ENCODE results near the gene FMO4.

FMO4 gene

DNA sequence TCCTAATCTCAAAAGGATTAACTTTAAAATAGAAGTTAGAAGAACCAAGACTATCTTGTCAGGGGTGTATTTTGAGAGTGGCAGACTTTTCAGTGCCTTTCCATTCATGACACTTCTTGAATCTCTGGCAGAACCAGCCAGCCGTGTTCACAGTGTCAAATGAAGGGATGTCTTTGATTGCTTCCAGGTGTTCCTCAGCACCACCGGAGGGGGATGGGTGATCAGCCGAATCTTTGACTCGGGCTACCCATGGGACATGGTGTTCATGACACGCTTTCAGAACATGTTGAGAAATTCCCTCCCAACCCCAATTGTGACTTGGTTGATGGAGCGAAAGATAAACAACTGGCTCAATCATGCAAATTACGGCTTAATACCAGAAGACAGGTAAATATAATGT lies 33.4 kb upstream of the FMO4 start:
- TF ChIP-seq ZBTB7A (IDR thresholded peaks at IDR 0.05; ENCODE audit: low read depth) (no peak), RAD21 (IDR thresholded peaks at IDR 0.05; ENCODE audit: low read depth) (no peak), TEAD4 (IDR thresholded peaks at IDR 0.05) (no peak), NFIC (IDR thresholded peaks at IDR 0.05) (no peak), EP300 (IDR thresholded peaks at IDR 0.05; ENCODE audit: borderline replicate concordance) (no peak), TAF1 (IDR thresholded peaks at IDR 0.05; ENCODE audit: low read depth) (no peak)

DNA sequence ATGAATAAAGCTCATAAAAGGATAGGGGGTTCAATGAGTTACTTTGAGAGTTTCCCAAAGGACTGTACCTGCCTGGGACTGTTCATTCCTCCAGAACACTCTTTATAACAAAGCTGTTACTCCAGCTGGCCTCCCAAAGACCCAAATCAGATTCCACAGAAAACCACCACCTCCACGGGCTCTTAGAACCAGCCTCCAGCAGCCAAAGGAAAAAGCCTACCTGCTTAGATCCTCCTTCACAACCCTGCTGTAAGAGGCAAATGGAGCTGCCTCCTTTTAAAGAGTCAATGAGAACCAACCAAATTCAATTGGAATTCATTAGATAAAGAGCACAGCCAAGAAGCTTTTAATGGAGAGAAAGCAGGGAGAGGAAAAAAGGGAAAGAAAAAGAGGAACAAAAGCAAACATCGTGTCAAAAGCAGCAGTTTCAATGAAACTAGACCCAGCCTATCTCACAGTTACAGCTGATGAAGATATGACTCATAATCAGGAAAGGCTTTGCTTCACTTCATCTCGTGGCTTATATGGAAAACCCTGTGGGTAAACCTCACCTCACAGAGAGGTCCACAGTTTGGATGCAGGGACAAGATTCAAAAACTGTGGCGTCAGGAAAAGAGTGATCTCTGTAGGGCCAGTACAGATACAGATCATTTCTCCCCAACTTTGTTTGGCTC lies 27.8 kb upstream of the FMO4 start:
- TF ChIP-seq NFIC (IDR thresholded peaks at IDR 0.05) (no peak), EP300 (IDR thresholded peaks at IDR 0.05; ENCODE audit: borderline replicate concordance) (no peak)

DNA sequence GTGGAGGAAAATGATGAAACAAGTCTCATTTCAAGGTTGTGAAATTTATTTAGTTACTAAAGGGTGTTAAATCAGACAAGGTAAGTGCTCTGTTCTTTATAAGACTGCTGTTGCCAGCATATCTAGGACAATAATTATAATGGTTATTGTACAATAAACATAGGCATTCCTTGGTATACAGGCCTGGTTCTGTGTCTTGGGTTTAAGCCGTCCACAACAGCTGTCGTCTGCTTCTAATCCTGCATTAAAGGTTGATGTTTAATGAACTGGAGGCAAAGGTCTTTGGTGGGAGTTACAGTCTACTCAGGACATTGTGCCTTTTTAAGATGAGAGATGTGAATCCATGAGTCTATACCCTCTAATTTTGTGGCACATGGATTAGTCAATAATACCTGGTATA lies 23.4 kb upstream of the FMO4 start:
- TF ChIP-seq, protein P1, sequence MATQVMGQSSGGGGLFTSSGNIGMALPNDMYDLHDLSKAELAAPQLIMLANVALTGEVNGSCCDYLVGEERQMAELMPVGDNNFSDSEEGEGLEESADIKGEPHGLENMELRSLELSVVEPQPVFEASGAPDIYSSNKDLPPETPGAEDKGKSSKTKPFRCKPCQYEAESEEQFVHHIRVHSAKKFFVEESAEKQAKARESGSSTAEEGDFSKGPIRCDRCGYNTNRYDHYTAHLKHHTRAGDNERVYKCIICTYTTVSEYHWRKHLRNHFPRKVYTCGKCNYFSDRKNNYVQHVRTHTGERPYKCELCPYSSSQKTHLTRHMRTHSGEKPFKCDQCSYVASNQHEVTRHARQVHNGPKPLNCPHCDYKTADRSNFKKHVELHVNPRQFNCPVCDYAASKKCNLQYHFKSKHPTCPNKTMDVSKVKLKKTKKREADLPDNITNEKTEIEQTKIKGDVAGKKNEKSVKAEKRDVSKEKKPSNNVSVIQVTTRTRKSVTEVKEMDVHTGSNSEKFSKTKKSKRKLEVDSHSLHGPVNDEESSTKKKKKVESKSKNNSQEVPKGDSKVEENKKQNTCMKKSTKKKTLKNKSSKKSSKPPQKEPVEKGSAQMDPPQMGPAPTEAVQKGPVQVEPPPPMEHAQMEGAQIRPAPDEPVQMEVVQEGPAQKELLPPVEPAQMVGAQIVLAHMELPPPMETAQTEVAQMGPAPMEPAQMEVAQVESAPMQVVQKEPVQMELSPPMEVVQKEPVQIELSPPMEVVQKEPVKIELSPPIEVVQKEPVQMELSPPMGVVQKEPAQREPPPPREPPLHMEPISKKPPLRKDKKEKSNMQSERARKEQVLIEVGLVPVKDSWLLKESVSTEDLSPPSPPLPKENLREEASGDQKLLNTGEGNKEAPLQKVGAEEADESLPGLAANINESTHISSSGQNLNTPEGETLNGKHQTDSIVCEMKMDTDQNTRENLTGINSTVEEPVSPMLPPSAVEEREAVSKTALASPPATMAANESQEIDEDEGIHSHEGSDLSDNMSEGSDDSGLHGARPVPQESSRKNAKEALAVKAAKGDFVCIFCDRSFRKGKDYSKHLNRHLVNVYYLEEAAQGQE (IDR thresholded peaks at IDR 0.05; ENCODE audit: low read depth) = no peak
- TF ChIP-seq CEBPB (IDR thresholded peaks at IDR 0.05) = no peak
- no peak for TF ChIP-seq EGR1 (IDR thresholded peaks at IDR 0.05)
- no peak for TF ChIP-seq ZBTB7A (IDR thresholded peaks at IDR 0.05; ENCODE audit: low read depth)
- TF ChIP-seq YY1 (IDR thresholded peaks at IDR 0.05; ENCODE audit: low read depth) = no peak
- TF ChIP-seq, protein P2, sequence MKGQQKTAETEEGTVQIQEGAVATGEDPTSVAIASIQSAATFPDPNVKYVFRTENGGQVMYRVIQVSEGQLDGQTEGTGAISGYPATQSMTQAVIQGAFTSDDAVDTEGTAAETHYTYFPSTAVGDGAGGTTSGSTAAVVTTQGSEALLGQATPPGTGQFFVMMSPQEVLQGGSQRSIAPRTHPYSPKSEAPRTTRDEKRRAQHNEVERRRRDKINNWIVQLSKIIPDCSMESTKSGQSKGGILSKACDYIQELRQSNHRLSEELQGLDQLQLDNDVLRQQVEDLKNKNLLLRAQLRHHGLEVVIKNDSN (IDR thresholded peaks at IDR 0.05) = no peak
- no peak for TF ChIP-seq EP300 (IDR thresholded peaks at IDR 0.05; ENCODE audit: borderline replicate concordance)
- no peak for TF ChIP-seq TEAD4 (IDR thresholded peaks at IDR 0.05)
- TF ChIP-seq CREB1 (IDR thresholded peaks at IDR 0.05; ENCODE audit: low read depth) = no peak

DNA sequence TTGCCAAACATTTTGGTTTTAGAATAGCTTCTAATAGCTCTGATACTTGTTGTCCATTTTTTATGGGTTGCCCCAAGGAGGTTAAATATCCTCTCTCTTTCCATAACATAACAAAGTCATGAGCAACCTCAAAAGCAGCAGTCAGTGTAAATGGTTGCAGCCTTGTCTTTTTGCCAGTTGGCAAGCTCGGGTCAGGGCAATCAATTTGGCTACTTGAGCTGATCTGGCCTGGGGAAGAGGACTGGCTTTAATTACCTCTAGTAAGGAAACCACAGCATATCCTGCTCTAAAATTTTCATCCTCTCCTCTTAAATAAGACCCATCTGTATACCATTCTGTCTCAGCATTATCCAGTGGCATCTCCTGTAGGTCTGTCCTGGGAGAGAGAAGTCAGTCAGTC lies 21.2 kb upstream of the FMO4 start:
- TF ChIP-seq, protein P2 (IDR thresholded peaks at IDR 0.05) = no peak
- TF ChIP-seq CREB1 (IDR thresholded peaks at IDR 0.05; ENCODE audit: low read depth) (no peak), FOXM1 (IDR thresholded peaks at IDR 0.05; ENCODE audit: borderline replicate concordance, low read depth) (no peak), TAF1 (IDR thresholded peaks at IDR 0.05; ENCODE audit: low read depth) (no peak), EGR1 (IDR thresholded peaks at IDR 0.05) (no peak), YY1 (IDR thresholded peaks at IDR 0.05; ENCODE audit: low read depth) (no peak), TEAD4 (IDR thresholded peaks at IDR 0.05) (no peak), EP300 (IDR thresholded peaks at IDR 0.05; ENCODE audit: borderline replicate concordance) (no peak), CEBPB (IDR thresholded peaks at IDR 0.05) (no peak), ZBTB7A (IDR thresholded peaks at IDR 0.05; ENCODE audit: low read depth) (no peak), RAD21 (IDR thresholded peaks at IDR 0.05; ENCODE audit: low read depth) (no peak), TCF12 (IDR thresholded peaks at IDR 0.05; ENCODE audit: low read depth) (no peak)
- TF ChIP-seq, protein P1 (IDR thresholded peaks at IDR 0.05; ENCODE audit: low read depth) = no peak
- TF ChIP-seq, protein P3, sequence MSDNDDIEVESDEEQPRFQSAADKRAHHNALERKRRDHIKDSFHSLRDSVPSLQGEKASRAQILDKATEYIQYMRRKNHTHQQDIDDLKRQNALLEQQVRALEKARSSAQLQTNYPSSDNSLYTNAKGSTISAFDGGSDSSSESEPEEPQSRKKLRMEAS (IDR thresholded peaks at IDR 0.05) = no peak

DNA sequence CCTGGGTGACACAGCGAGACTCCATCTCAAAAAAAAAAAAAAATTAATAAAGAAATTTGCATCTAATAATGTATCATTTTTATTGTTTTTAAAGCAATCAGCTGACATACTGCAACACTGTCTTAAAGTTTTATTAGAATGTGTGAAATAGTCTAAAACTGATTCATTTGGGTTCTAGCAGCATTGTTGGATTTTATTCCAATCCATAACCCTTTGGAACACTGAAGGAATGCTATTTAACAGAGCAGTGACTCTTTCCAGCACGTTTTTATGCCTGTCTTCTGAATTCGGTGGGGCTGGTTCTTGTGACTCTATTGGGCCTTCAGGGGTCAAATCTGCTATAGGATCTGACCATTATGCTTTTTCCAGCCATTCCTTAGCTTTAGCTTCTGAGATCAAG lies 18.2 kb upstream of the FMO4 start:
- no peak for TF ChIP-seq RAD21 (IDR thresholded peaks at IDR 0.05; ENCODE audit: low read depth)
- no peak for TF ChIP-seq FOXM1 (IDR thresholded peaks at IDR 0.05; ENCODE audit: borderline replicate concordance, low read depth)
- TF ChIP-seq NFIC (IDR thresholded peaks at IDR 0.05) = no peak
- TF ChIP-seq TEAD4 (IDR thresholded peaks at IDR 0.05) = no peak
- TF ChIP-seq TCF12 (IDR thresholded peaks at IDR 0.05; ENCODE audit: low read depth) = no peak
- no peak for TF ChIP-seq TAF1 (IDR thresholded peaks at IDR 0.05; ENCODE audit: low read depth)
- TF ChIP-seq, protein P3 (IDR thresholded peaks at IDR 0.05) = no peak
- no peak for TF ChIP-seq CREB1 (IDR thresholded peaks at IDR 0.05; ENCODE audit: low read depth)
- TF ChIP-seq, protein P2 (IDR thresholded peaks at IDR 0.05) = no peak
- no peak for TF ChIP-seq CEBPB (IDR thresholded peaks at IDR 0.05)
- TF ChIP-seq YY1 (IDR thresholded peaks at IDR 0.05; ENCODE audit: low read depth) = no peak
- TF ChIP-seq, protein P1 (IDR thresholded peaks at IDR 0.05; ENCODE audit: low read depth) = no peak
- no peak for TF ChIP-seq EP300 (IDR thresholded peaks at IDR 0.05; ENCODE audit: borderline replicate concordance)

Measured in Ishikawa (cell line).